Stimulated activated CD4-positive, alpha-beta T cell treated with anti-CD3 and anti-CD28 coated beads, Interleukin-12 subunit alpha, Interleukin-12 subunit beta, amount 100 ng/mL, for 24 hours (primary cell): ENCODE measurements around the gene KIAA1191.
A peak's percentile ranks its signal among the peaks of the same experiment; 100 is the strongest.

Source experiments
- DNase-seq, 2 experiments: peaks; one replicate each; pipeline ENCODE4 v3.0.0-alpha.2; 2020; ENCODE audit warnings: low read depth in 2 of 2

The KIAA1191 gene

GRCh38 chr5:176365351-176366231 lies 4.0 kb upstream of the KIAA1191 start, which contains the start of gene ARL10:
TSS of gene ARL10 (plus strand) at chr5:176365487. CDS start at chr5:176365564, 77 bp downstream.
- DNase-seq: peak; percentile 45 to 48

- DNase-seq: no peak
Observed at GRCh38 chr5:176364765-176365350, 3.3 kb upstream of the KIAA1191 start.

GRCh38 chr5:176362233-176362490 lies 598 bp upstream of the KIAA1191 start:
- no peak for DNase-seq

- no peak for DNase-seq
Observed at GRCh38 chr5:176360894-176361436, 599 bp downstream of the KIAA1191 start.

- DNase-seq: no peak
Observed at GRCh38 chr5:176359658-176360057, 1.9 kb downstream of the KIAA1191 start.

GRCh38 chr5:176356179-176356566 lies 5.4 kb downstream of the KIAA1191 start:
- no peak for DNase-seq

- DNase-seq: no peak
Observed at GRCh38 chr5:176355400-176356178, 6.0 kb downstream of the KIAA1191 start.

- no peak for DNase-seq
Observed at GRCh38 chr5:176353533-176353932, 8.0 kb downstream of the KIAA1191 start.

GRCh38 chr5:176352116-176352878 lies 9.3 kb downstream of the KIAA1191 start:
- no peak for DNase-seq

GRCh38 chr5:176350416-176350815 lies 11.1 kb downstream of the KIAA1191 start:
- no peak for DNase-seq

GRCh38 chr5:176342766-176343458 lies 18.7 kb downstream of the KIAA1191 start:
- no peak for DNase-seq

GRCh38 chr5:176342158-176342483 lies 19.4 kb downstream of the KIAA1191 start:
- DNase-seq: no peak

- DNase-seq: no peak
Observed at GRCh38 chr5:176341325-176342157, 20.0 kb downstream of the KIAA1191 start.

GRCh38 chr5:176339304-176339703 lies 22.3 kb downstream of the KIAA1191 start:
- no peak for DNase-seq

GRCh38 chr5:176337913-176338312 lies 23.7 kb downstream of the KIAA1191 start:
- no peak for DNase-seq

GRCh38 chr5:176334031-176334770 lies 27.4 kb downstream of the KIAA1191 start:
- no peak for DNase-seq

- no peak for DNase-seq
Observed at GRCh38 chr5:176320577-176320976, 41.0 kb downstream of the KIAA1191 start.

GRCh38 chr5:176319827-176320554 lies 41.6 kb downstream of the KIAA1191 start:
- DNase-seq: no peak
